NCI-H1092 treated with DMSO at 0.1 percent for 48 hours (cell line): Measurements from ENCODE around the gene NRXN2.

Experiments used
- DNase-seq: peaks from one replicate; lab custom pipeline; 2025; lab: John Stamatoyannopoulos, UW

NRXN2 gene

DNA sequence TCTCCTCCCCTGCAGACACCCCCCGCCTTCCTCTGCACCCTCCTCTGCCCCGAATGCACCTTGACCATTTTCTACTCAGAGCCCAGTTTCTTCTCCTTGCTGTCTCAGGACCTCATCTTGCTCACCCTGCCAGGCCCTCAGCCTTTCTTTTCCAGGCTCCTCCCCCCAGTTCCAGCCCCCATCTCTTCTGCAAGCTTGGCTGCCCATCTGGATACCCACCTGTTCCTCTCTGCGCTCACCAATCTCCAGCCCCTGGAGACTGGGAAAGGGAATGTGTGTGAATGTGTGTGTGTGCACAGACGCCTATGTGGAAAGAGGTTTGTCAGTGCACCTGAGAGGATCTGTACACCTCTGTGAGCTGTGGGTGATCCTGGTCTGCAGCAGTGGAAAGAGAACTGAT lies 95.6 kb downstream of the NRXN2 start:
- DNase-seq = no peak

DNA sequence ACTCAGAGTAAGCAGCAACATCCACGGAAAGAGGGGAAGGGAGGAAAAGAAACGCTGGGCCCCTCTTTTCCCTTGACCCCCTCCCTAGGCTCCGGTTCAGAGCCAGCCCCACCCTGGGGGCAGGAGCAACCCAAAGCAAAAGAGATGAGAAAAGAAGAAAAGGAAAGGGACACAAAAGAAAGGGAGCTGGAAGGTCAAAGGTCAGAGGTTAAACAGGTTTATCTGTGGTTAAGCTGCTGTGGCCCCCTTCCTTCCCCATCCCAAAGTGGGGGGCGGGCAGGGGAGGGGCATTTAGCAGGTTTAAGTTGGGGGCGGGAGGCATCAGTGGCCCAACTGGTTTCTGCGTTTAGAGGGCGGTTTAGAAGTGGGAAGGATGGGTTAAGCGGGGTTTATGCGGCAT lies 96.4 kb downstream of the NRXN2 start:
- DNase-seq = no peak

DNA sequence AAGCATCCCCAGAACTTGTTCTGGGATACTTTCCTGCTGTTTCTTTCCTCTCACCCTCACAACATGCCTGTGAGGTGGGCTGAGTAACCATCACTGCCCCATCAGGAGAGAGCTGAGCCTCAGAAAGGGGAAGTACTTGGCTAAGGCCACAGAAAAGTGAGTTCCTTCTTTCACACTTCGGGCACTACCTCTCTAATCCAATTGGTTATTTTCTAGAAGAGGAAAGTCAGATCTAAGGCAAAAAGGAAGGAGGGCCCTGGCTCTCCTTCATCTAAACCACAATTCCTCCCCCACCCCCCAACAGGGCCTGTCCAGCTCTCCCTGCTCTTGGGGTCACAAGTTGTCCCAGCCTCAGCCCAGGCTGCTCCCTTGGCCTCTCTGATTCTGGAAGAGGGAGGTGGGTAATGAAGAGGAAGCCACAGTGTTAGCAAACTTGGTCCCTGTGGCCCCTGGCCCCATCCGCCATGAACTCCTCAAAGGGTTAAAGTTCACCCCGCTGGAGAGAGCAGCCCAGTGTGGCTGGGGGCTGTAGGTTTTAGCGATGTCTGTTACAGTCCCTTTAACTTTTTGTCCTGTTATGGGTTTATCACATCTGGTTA lies 98.0 kb downstream of the NRXN2 start:
- no peak for DNase-seq

DNA sequence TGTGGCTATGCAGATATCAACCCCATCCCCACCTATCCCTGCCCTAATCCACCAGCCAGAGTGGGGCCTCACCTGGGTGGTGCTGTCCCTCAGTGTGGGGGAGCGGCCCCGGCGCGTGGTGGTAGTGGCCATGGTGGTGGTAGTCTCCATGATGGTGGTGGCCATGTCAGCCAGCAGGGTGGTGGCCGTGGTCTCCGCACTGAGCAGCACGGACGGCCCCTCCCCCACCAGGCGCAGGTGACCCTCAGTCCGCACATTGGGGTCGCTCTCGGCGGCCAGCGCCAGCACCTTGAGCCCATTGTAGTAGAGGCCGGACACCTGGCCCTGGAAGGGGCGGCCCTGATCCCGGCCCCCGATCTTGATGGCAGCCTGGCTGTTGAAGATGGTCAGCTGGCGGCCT lies 100.3 kb downstream of the NRXN2 start:
- DNase-seq = no peak

DNA sequence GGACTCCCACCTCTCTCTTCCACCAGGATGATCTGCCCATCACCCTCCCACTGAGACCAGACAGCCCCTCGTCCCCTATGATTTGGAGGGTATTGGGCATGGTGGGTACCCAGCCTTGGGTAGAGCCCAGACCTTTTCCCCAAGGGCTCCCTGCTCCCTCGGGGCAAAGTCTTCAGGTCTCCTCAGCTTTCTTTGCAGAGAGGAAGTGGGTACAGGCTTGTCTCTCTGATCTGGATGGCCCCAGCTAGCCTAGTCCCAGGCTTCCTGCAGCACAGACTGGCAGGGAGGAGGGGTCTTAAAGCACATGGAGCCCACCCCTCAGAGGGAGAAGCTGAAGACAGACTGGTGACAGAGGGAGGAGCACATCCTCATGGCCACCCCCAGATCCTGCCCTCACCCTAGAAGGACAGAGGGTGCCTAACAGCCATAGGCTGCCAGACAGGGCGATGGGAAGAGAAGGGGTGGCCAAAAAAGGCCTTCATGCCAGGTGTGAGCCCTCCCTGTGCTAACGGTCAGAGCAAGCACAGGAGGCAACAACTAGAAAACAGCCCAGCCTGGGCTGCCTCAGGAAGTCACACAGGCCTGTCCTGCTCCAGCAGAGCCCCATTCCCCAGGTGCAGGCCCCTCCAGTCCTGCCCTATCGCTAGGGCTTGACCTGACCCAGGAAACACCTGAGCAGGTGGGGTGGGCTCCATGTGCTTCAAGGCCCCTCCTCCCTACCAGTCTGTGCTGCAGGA lies 101.5 kb downstream of the NRXN2 start:
- DNase-seq = no peak

DNA sequence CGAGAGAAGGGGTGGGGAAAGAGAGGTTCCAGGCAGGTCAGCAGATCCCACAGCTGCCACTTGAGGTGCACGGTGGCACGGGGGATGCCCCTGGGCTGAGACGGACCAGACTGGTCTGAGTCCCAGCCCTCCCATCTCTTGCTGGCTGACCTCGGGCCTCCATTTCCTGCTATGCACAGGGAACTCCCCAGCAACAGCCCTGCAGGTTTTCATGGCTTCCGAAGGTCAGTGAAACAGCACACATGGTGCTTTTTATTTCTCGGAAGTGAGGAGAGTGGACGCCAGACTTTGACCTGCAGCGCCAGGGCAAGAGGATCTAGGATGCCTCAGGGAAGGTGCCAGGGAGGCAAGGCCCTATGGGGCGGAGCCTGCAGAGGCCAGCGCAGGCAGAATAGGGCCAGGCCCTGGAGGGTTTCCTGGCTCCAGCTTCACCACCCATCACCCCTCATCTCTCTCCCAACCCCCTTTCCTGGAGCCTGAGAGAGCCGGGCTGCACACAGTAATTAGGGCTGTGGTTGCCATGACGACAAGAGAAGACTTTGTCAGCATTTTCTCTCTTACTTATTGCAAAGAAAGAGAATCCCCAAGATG lies 102.5 kb downstream of the NRXN2 start:
- peak; percentile 23 for DNase-seq

DNA sequence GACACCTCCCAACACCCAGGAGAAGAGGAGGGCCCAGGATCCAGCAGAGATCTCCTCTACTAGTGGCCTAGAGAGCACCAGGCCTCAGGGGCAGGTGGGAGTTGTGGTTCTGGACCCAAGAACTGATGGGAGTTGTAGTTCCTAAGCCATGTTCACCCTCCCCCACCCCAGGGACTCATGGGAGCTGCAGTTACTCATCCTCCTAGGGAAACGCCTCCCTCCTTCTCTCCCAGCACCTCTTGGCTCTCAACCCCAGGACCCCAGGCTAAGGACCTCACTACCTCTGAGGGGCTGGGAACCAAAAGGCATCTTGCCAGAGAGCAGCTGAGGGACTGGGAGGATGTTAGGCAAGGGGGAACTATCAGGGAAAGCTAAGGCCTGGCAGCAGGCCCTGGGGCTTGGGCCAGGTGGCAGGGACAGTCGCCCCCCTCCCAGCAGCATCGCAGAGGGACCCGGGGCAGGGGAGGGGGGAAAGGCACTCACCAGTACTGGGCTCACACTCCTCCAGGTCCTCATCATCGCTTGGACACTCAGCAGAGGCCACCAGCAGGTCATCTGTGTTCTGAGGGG lies 103.1 kb downstream of the NRXN2 start:
- DNase-seq = peak; percentile 57

DNA sequence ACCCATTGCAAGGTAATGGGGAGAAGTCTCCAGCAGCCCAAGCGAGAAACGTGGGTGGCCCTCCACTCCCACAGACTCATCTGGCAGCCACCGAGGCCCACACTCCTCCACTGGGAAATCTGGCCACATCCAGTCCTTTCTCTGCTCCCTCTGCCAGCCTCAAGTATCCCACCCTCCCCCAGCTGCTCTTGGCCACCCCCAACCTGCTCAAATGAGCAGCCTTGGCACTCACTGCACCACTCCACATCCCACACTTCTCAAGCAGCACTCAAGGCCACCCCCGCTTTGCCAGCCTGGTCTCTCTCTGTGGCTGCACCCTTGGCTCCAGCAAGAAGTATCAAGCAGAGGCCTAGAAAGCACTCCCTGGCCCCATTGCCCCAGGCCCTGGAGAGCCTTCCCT lies 103.8 kb downstream of the NRXN2 start:
- no peak for DNase-seq

DNA sequence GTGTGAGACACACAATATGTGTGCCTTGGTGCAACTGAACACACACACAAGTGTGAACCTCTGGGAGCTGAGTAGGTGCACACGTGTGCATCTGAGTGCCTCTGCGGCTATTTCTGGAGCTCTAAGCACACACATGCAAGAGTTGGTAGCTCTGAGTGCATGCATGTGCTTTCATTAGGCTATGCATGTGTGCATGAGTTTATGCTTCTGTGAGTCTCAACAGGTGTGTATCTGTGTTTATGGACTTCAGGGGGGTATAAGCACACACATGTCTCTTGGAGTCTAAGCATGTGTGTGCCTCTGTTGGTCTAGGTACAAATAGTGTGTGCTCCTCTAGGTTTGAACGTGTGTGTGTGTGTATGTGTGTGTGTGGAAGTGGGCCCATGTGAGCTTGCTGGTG lies 106.2 kb downstream of the NRXN2 start:
- no peak for DNase-seq

DNA sequence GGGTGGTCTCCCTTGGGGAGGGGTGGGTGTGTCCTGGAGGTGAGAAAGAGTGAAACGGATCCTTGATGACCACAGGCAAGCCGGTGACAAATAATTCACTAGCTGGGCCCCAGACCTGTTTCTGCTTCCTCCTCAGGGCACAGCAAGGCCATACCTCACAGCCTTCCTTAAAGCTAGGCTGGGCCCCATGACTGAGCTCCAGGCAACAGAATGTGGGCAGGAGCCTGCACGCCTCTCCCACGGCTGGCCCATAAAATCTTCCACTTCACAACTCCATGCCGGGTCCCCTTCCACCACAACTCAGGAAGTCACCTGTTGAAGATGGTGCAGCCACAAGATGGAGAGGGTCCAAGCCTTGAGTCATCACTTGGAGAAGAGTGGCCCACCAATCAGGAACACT lies 108.1 kb downstream of the NRXN2 start:
- no peak for DNase-seq

DNA sequence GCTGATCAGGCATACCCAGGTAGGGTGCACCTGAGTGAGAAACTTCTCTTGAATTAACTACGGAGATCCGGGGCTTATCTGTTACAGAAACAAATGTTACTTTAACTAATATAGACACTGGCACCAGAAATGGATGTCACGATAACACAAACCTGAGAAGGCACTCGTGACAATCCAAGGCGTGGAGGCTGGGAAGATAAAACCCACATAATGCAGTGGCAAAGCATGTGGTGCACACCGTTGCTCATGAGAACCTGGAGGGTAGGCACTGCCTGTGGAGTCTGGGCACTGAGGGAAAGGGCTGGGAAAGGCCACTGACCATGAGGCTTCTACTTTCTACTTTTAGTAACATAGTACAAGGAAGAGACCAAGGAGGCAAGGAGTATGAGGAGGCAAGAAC lies 109.3 kb downstream of the NRXN2 start:
- DNase-seq = no peak

DNA sequence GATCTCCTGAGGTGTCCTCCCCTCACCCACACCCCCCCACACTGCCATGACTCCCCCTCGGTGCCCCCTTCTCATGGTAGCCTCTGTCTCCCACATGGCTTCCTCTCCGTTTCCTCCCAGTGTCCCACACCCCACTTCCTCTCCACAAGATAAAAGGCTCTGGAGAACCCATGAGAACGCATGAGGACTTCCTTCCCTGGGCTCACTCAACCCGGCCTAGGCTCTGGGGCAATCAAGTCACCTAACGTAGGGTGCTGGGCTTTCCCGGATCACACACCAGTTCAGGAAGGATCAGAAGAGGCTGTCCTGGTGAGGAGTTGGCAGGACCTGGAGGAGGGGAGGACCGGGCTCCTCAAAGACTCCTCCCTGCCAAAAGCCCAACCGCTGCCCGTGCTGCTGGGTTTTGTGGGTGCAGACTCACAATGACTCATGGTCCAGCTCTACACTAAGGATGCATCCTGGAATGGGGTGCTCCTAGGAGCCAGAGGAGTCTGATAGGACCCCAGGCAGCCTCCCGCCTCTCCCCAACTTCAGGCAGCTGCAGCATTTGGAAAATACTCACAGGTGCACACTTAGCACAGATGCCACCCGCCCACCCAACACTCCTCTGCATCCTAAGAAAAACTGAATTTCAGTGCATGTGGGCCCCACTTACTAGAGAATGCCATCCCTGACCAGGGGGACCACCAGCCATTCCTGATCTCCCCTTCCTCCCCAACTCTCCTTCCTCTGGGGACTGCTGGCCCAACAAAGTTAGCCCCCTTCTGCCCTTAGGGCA lies 110.9 kb downstream of the NRXN2 start:
- DNase-seq = no peak

DNA sequence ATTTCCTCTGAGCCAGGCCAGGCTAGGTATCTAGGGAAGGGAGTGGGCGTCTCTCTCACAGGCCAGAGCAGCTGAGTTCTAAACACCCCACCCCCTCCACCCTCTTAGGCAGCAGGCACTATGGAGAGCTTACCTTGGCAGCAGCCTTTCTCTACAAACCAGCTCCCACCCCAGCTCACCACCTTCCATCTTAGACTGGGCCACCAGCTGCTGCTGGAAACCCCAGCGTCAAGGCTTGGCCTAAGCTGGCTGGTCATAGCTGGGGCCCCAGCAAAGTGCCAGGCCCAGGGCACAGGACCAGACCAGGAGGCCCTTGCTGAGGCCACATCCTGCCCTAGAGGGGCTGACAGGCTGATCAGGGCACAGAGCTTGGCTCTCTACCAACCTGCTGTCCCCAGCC lies 111.8 kb downstream of the NRXN2 start:
- no peak for DNase-seq

DNA sequence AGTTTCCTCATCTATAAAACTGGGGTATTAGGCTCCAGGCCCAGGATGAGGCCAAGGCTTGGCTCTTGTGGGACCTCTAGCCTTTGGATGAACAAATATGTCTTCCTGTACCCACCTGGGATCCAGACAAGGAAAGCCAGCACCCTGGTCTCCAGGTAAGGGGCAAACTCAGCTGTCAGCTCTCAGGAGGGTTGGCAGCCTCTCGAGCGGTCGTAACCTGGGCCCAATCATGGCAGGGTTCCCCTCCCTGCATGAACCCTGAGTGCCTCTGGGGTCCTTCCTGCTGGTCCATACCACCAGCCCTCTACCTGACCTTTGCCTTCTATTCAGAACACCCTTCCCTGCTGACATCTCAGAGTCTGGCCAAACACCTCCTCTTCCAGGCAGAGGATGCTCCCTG lies 112.4 kb downstream of the NRXN2 start:
- DNase-seq = no peak

DNA sequence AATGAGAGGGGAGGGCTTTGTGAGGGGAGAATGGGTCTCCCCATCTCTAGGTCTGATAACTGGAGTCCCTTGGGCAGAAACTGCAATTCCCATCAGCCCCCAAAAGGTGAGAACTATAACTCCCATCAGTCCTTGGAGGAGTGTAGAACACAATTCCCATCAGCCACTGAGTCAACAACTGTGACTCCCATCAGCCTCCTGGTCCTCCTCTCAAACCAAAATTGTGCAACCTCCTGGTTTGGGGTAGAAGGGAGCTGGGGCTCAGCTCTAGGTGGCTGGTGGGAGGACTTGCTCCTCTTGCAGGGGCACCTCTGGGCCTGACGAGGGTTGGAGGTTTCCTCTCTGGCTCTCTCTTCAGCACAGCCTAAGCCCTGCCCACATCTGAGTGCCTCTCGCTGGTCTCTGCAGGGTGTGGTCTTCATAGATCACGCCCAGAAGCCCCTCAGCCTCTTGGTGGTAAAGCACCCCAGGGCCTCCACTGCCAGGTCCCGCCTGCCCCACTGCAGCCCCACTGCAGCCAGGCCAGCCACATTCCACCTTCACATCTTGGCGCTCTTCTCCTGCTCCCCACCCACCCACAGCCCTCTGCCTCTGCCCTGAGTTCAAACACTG lies 113.5 kb downstream of the NRXN2 start:
- no peak for DNase-seq

DNA sequence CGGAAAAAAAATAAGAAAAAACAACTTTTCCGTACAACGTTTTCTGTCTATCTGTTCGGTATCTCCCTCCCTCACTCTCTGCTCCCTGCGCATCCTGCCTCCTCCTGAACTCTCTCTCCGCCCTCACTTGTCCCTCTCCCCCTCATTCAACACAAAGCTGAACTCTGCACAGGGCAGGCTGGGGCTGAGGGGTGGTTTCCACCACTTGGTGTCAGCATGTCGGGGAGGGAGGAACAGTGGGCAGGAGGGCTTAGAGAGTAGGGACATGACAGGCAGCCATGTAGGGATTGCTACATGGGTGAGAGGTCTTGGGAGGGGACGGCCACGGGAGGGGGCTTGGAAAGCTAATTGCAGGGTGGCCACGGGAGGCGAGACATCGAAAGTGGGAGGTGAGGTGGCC lies 114.4 kb downstream of the NRXN2 start:
- no peak for DNase-seq

DNA sequence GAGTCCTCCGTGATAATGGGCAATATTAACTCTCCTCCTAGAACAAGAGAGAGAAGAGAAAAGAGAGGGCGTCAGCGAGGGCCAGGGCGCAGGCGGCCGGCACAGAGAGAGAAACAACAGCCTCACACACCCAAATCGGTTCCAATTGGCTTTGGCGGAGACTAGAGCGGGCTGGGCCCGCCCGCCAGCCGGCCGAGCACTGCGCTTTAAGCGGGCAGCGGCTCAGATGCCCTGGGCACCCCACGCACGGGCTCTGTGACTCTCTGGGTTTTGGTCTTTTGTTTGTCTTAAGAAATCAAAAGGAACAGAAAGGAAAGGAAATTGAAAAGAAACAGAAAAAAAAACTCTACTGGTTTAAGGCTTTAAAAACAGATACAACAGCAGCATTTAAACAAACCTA lies 115.0 kb downstream of the NRXN2 start:
- DNase-seq = no peak

DNA sequence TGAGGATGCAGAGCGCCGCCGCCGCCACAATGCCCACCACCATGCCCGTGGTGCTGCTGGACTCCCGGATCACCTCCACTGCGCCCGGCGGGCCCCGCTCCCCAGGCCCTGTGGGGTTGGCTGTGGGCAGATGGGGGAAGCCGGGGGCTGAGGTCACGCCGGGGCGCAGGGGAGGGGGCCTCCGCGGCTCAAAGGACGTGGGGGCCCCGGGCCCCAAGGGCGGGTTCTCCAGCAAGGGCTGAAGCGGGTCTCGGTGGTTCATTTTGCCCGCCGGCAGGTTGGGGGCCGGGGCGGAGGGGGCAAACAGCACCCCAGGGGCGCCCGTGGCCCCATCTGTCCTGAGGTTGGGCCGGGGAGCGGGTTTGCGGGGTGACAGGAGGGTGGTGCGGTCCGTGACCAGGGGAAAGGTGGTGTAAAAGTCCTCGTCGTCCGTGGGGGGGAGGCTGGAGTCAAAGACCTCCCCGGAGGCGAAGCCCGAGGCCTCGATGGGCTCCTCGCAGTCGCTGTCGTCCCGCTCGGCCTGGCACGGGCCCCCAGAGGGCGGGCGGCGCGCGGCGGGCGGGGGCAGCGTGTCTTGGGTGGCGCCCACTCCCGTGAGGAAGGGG lies 115.5 kb downstream of the NRXN2 start:
- DNase-seq = no peak

DNA sequence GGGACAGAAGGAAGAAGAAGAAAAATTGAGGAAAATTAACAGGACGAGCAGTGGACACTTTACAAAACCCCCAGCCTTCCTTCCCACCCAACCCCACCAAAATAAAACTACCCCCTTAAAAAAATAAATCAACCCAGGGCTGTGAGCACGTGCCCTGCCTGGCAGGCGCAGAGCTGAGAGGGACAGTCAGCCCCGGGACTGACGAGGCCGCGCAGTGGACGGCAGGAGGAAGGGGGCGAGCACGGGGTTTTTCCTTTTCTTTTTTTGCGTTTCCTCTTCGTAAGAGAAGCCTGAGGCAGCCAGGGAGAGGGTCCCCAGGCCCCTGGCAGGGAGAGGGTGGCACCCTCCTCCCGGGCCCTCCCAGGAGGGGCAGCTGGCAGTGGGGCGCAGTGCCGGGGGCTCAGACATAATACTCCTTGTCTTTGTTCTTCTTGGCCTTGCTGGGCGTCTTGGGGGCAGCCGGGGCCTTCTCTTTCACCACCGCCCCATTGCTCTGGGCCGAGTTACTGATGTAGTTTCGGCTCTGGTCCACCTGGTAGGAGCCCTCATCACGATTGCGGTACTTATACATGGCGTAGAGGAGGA lies 116.1 kb downstream of the NRXN2 start:
- DNase-seq = no peak

DNA sequence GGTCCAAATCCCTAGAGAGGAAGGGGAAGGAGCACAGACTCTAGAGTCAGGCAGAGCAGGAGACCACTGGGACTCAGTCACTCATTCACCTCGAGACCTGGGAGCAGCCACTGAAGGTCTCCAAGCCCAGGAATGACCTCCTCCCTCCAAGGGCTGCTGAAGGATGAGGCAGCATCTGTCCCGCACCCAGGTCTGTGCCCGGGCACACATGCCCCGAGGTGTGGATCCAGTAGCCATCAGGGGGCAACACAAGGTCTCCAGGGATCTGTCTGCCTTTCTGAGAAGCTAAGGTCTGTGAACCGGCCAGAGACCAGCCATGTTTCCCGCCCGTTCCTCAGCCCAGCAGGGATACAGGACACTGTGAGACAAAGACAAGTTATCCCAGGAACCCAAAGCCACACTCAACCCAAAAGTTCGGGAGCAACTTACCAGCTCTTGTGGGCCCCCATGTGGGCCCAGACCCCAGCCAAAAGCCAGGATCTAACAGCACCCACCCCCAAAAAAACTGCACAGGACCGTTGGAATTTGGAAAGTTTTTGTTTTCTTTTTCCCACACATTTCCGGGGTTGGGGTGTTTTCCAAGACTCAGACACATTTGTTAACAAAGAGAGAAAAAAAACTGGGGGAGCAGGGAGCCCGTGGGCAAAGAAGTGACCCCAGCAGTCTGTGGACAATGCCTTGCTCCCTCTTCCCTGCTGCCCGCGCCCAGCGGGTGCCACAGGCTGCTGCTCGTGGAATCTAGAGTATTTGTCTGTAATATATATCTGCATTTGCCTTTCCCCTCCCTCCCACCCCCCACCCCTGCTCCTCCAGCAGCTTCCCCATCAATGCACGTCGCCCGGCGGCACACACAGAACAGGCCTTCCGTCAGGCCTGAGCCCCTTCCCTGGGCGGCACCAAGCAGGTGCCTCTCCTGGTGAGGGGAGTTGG lies 117.1 kb downstream of the NRXN2 start:
- DNase-seq = no peak
